ENCODE results near the gene ROGDI. TPM values are rescaled to one million over a fixed set of nuclear protein-coding genes. Genes with fewer than 3 reads are reported as not detected.

ROGDI gene
- 26.6 and 26.9 TPM in 2 replicates for total RNA-seq

DNA sequence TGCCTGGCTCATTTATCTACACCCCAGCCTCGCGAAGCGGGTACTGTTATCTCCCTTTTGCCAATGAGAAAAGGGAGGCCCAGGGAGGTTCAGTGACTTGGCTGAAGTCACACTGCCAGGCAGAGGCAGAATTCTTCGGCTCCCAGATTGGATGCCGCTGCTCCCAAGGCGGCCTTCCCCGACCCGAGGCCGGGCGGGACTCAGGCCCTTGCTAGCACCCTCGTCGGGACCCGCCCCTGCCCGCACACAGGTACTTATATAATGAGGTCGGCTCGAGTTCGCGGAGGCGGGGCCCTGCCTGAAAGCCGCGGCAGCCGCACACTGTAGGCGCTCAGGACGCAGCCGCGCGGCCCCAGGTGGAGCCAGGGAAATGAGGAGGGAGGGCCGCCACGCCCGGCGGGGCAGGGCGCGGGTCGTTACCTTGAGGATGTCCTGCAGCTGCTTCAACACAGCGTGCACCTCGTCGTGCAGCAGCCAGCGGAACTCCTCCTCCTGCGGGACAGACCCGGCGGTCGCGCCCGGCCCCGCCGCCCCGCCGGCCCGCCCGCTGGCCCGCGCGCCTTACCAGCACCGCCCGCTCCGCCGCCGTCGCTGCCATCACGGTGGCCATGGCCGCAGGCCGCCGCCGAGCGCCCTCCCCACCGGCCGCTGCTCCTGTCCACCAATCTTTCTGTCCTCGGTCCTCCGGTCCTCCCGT is at the start of gene ROGDI:
Gene ROGDI (minus strand): TSS at position 672 of the 697 bp plus-strand sequence. CDS start 62 bp downstream, at position 610.

GRCh38 chr16:4846901-4847773 is 44.7 kb upstream of the ROGDI start, which contains the start of the genes GLYR1 and UBN1:
Gene GLYR1, minus strand, starts transcription at chr16:4847288. Its CDS starts 23 bp downstream, at chr16:4847265.
Gene UBN1, plus strand, starts transcription at chr16:4847481. Its CDS starts 5,437 bp downstream, at chr16:4852918.

GRCh38 chr16:4795181-4795827 is 7.1 kb downstream of the ROGDI start, which contains the start of gene SMIM22:
Gene SMIM22, plus strand, starts transcription at chr16:4795369. Its CDS starts 366 bp downstream, at chr16:4795735.

GRCh38 chr16:4787627-4788482 is 14.6 kb downstream of the ROGDI start, which contains the start of gene SEPTIN12:
Gene SEPTIN12, minus strand, starts transcription at chr16:4788345. Its CDS starts 700 bp downstream, at chr16:4787645.

GRCh38 chr16:4766875-4767628 is 35.4 kb downstream of the ROGDI start, which contains the start of gene ZNF500:
Gene ZNF500, minus strand, starts transcription at chr16:4767162. Its CDS starts 1,184 bp downstream, at chr16:4765978.

Other genes starting within 250 kb of the ROGDI start
- gene C16orf96, start 246.3 kb downstream of the ROGDI start, total RNA-seq = under 0.01 TPM in 1 of 2 replicates, not detected in the other
- 4.6 and 6.1 TPM in 2 replicates for gene UBALD1, start 187.7 kb downstream of the ROGDI start, total RNA-seq
- 13.4 and 19.9 TPM in 2 replicates for gene MGRN1, start 177.8 kb downstream of the ROGDI start, total RNA-seq
- gene NUDT16L1, start 109.1 kb downstream of the ROGDI start, total RNA-seq = 25.0 and 30.5 TPM in 2 replicates
- gene ANKS3, start 68.4 kb downstream of the ROGDI start, total RNA-seq = 12.9 and 13.1 TPM in 2 replicates
- 0.17 and 0.33 TPM in 2 replicates for gene DNAAF8, start 68.1 kb downstream of the ROGDI start, total RNA-seq
- 5.2 and 6.5 TPM in 2 replicates for gene ZNF500, start 35.5 kb downstream of the ROGDI start, total RNA-seq
- gene SEPTIN12, start 14.3 kb downstream of the ROGDI start, total RNA-seq = not detected in 2 replicates
- not detected in 2 replicates for gene SMIM22, start 7.3 kb downstream of the ROGDI start, total RNA-seq
- 57.0 and 62.8 TPM in 2 replicates for gene GLYR1, start 44.7 kb upstream of the ROGDI start, total RNA-seq
- 17.7 and 20.5 TPM in 2 replicates for gene UBN1, start 44.8 kb upstream of the ROGDI start, total RNA-seq
- 2.5 and 3.2 TPM in 2 replicates for gene PPL, start 134.5 kb upstream of the ROGDI start, total RNA-seq
- under 0.01 and 0.11 TPM in 2 replicates for gene SEC14L5, start 155.7 kb upstream of the ROGDI start, total RNA-seq
- gene NAGPA, start 231.3 kb upstream of the ROGDI start, total RNA-seq = 13.1 and 14.1 TPM in 2 replicates